A673 (cell line): ENCODE results near the gene FAM181B.

Source experiments
- CTCF ChIP-seq: fragments of 300-800, 200-600 bp; sonication (generic); conservative IDR thresholded peaks from 2 replicates; pipeline ENCODE4 v1.5.1; 2017; ENCODE audit warnings: low read depth, mild to moderate bottlenecking, antibody characterized with exemption, low read length, moderate library complexity, mixed read lengths
- EZH2 ChIP-seq: fragments of 200-600 bp; sonication (generic); IDR thresholded peaks from 2 replicates; pipeline ENCODE4 v1.6.1; 2017; ENCODE audit warnings: borderline replicate concordance, low read depth, mild to moderate bottlenecking, mixed read lengths, antibody characterized with exemption, low read length; ENCODE audit not compliant: poor library complexity, severe bottlenecking

GRCh38 chr11:82718307-82718706, 15.4 kb downstream of the FAM181B start:
- TF ChIP-seq CTCF, result peak; percentile 87
- TF ChIP-seq EZH2, result no peak
